Left ventricle myocardium inferior (tissue), 1 donor: Measurements from ENCODE around the gene CPN1. TPM values are rescaled to one million over a fixed set of nuclear protein-coding genes. Genes with fewer than 3 reads are reported as not detected.

ENCODE experiments used
- DNase-seq: peaks from one replicate; pipeline ENCODE4 v3.0.0-alpha.2; 2020
- H3K27ac ChIP-seq: fragments of 200-600 bp; replicated peaks from 2 replicates; pipeline ENCODE4 v1.8.0; 2021
- H3K27me3 ChIP-seq: fragments of 200-600 bp; 2 replicates; pipeline ENCODE4 v1.8.0; 2021; ENCODE audit warnings: low read depth
- H3K36me3 ChIP-seq: fragments of 200-600 bp; 2 replicates; pipeline ENCODE4 v1.8.0; 2021
- H3K4me1 ChIP-seq: fragments of 200-600 bp; 2 replicates; pipeline ENCODE4 v1.8.0; 2021
- H3K4me3 ChIP-seq: fragments of 200-600 bp; 2 replicates; pipeline ENCODE4 v1.8.0; 2021; ENCODE audit warnings: mild to moderate bottlenecking, moderate library complexity
- H3K9me3 ChIP-seq: fragments of 200-600 bp; replicated peaks from 2 replicates; pipeline ENCODE4 v1.8.0; 2021
- intact Hi-C: fragments of 100-400 bp; cut with micrococcal nuclease; formaldehyde crosslinking; loops from one replicate; pipeline ENCODE4 v1.11.0; 2022
- total RNA-seq: library from RNA; stranded (reverse); fragmentation: NEBNext Ultra II Directional; extraction: Animal tissue kit (Norgen Biotek cat#: 25700); gene quantifications from one replicate; pipeline ENCODE4 v1.2.1, GENCODE V29; 2021
- TF ChIP-seq, protein P1 (sequence below): fragments of 200-600 bp; IDR thresholded peaks from 2 replicates; pipeline ENCODE4 v1.8.0; 2021; ENCODE audit warnings: antibody characterized with exemption, mild to moderate bottlenecking, borderline replicate concordance
- donor health status: DM: no; HTN: yes; CAD: no; lungs with severe emphysema.

CPN1 gene
- total RNA-seq, 1 donor from 2014 or later = not detected

DNA sequence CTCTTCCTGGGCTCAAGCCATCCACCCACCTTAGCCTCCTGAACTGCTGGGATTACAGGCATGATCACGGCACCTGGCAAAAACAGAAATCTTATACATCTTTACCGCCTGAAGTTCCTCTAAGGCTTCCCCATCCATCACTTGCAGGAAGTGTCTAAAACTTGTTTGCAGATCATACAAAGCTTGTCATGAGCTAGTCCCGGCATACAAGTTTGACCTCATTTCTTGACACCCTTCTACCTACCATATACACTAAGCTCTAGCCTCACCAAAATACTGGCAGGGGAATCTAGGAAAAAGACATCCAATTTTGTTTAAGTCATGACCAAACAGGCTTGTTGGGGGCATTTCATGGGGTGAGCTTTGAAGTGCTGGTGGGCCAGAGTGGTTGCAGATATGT is 86.4 kb downstream of the CPN1 start:
- TF ChIP-seq, protein P1, sequence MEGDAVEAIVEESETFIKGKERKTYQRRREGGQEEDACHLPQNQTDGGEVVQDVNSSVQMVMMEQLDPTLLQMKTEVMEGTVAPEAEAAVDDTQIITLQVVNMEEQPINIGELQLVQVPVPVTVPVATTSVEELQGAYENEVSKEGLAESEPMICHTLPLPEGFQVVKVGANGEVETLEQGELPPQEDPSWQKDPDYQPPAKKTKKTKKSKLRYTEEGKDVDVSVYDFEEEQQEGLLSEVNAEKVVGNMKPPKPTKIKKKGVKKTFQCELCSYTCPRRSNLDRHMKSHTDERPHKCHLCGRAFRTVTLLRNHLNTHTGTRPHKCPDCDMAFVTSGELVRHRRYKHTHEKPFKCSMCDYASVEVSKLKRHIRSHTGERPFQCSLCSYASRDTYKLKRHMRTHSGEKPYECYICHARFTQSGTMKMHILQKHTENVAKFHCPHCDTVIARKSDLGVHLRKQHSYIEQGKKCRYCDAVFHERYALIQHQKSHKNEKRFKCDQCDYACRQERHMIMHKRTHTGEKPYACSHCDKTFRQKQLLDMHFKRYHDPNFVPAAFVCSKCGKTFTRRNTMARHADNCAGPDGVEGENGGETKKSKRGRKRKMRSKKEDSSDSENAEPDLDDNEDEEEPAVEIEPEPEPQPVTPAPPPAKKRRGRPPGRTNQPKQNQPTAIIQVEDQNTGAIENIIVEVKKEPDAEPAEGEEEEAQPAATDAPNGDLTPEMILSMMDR = no peak
- Histone ChIP-seq H3K27me3 (no peaks in the 10 kb centered on the region), H3K4me3 (no peak overlapping the region), H3K36me3 (no peaks in the 10 kb centered on the region), H3K9me3 (no peaks in the 10 kb centered on the region), H3K4me1 (peaks cover 69% of the 10 kb centered on the region), H3K27ac (peak overlapping the region; percentile 49)
- no peak for DNase-seq
- intact Hi-C loops = no loop called here

DNA sequence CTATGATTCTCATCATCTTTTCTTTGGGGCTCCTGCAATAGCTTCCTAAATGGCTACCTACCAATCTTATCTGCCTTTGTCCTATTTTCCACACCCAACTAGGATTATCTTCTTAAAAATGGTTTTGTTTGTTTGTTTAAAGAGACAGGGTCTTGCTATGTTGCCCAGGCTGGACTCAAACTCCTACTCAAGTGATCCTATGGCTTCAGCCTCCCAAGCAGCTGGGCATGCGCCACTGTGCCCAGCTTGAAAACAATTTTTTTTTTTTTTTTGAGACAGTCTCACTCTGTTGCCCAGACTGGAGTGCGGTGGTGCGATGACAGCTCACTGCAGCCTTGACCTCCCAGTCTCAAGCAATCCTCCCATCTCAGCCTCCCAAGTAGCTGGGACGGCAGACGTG is 86.9 kb downstream of the CPN1 start:
- H3K27ac ChIP-seq = peak overlapping the region; percentile 49
- H3K27me3 ChIP-seq = no peaks in the 10 kb centered on the region
- H3K4me1 ChIP-seq = peaks cover 64% of the 10 kb centered on the region
- no peaks in the 10 kb centered on the region for H3K9me3 ChIP-seq
- DNase-seq = no peak
- no peaks in the 10 kb centered on the region for H3K36me3 ChIP-seq
- no peak overlapping the region for H3K4me3 ChIP-seq
- TF ChIP-seq, protein P1 = no peak
- intact Hi-C loops = no loop called here

DNA sequence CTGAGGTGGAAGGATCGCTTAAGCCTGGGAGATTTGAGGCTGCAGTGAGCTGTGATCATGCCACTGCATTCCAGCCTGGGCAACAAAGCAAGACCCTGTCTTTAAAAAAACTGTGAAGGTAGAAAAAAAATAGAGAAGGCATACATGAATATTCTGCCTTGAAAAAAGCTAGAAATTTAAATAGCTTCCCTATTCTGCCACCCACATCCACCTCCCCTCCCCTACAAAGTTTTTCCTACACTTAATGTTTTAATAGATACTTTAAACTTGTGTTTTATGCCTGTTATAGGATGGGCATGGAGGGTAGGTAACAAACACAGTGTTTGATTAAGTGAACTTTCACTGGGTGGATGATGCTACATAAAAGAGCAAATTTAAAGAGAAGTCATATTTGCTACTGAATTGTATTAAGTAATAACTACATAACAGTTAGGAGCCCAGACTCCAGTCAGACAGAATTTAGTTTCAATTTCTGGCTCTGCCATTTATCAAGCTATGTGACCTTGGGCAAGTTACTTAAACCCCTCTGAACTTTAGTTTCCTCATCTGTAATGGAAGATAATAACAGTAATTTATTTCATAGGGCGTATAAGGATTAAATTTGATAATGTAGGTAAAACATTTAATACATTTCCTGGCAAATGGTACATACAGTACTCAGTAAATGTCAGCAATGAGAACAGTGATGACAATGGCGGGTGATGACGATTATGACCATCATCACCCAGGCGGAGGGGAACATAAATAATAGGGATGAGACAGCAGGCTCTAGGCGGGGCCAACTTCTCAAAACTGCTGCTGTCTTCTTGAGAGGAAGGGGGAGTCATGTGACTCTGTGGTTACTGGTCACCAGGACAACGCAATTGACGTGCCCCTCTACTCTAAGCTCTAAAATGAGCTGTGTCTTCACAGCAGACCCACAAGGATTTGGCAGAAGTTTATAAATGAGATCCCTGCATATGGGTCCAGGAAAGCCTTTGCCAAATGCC is 87.7 kb downstream of the CPN1 start:
- Histone ChIP-seq H3K27me3 (no peaks in the 10 kb centered on the region), H3K27ac (peak overlapping the region; percentile 49), H3K4me3 (no peak overlapping the region), H3K36me3 (no peaks in the 10 kb centered on the region), H3K4me1 (peaks cover 56% of the 10 kb centered on the region), H3K9me3 (no peaks in the 10 kb centered on the region)
- DNase-seq = peak; percentile 25
- intact Hi-C loops = no loop called here
- TF ChIP-seq, protein P1 = no peak

Other genes starting within 250 kb of the CPN1 start
- 7.7 TPM for gene DNMBP, start 71.9 kb downstream of the CPN1 start, total RNA-seq
- 8.3 TPM for gene ERLIN1, start 104.2 kb upstream of the CPN1 start, total RNA-seq
- 11.0 TPM for gene CHUK, start 147.7 kb upstream of the CPN1 start, total RNA-seq
- gene CWF19L1, start 185.8 kb upstream of the CPN1 start, total RNA-seq = 12.6 TPM
- 21.0 TPM for gene BLOC1S2, start 204.8 kb upstream of the CPN1 start, total RNA-seq
- not detected for gene PKD2L1, start 248.4 kb upstream of the CPN1 start, total RNA-seq